ENCODE measurements around the gene GCN1.

The GCN1 gene

GRCh38 chr12:120125792-120126634, 68.5 kb downstream of the GCN1 start:
- H3K4me1 ChIP-seq (ENCODE audit: control insufficient read depth, insufficient read depth, low read length), result no peaks in the 10 kb centered on the region
- H3K9ac ChIP-seq (ENCODE audit: low read length in 2 of 2), result no peak overlapping the region
- no peak overlapping the region for H3K27ac ChIP-seq (ENCODE audit: low read length)
- H3K4me3 ChIP-seq (ENCODE audit: low read length in 2 of 2), result no peak overlapping the region
- H3K27me3 ChIP-seq (ENCODE audit: control insufficient read depth in 1 of 2, insufficient read depth in 2 of 2, low read length in 2 of 2), result no peaks in the 10 kb centered on the region
- no peaks in the 10 kb centered on the region for H3K9me3 ChIP-seq (ENCODE audit: control insufficient read depth in 2 of 2, low read length in 2 of 2)
- H3K36me3 ChIP-seq (ENCODE audit: control insufficient read depth in 2 of 2, insufficient read depth in 2 of 2, low read length in 2 of 2), result peaks cover 34 to 41% of the 10 kb centered on the region in 2 donors

GRCh38 chr12:120125029-120125428, 69.5 kb downstream of the GCN1 start:
- H3K27ac ChIP-seq (ENCODE audit: low read length), result no peak overlapping the region
- H3K36me3 ChIP-seq (ENCODE audit: control insufficient read depth in 2 of 2, insufficient read depth in 2 of 2, low read length in 2 of 2), result peaks cover 25 to 32% of the 10 kb centered on the region in 2 donors
- H3K9ac ChIP-seq (ENCODE audit: low read length in 2 of 2), result no peak overlapping the region
- H3K4me1 ChIP-seq (ENCODE audit: control insufficient read depth, insufficient read depth, low read length), result no peaks in the 10 kb centered on the region
- H3K4me3 ChIP-seq (ENCODE audit: low read length in 2 of 2), result no peak overlapping the region
- H3K9me3 ChIP-seq (ENCODE audit: control insufficient read depth in 2 of 2, low read length in 2 of 2), result no peaks in the 10 kb centered on the region
- H3K27me3 ChIP-seq (ENCODE audit: control insufficient read depth in 1 of 2, insufficient read depth in 2 of 2, low read length in 2 of 2), result no peaks in the 10 kb centered on the region

GRCh38 chr12:120121766-120122293, 72.7 kb downstream of the GCN1 start:
- Histone ChIP-seq H3K4me1 (ENCODE audit: control insufficient read depth, insufficient read depth, low read length) (peaks cover 15% of the 10 kb centered on the region), H3K27me3 (ENCODE audit: control insufficient read depth in 1 of 2, insufficient read depth in 2 of 2, low read length in 2 of 2) (no peaks in the 10 kb centered on the region), H3K27ac (ENCODE audit: low read length) (no peak overlapping the region), H3K4me3 (ENCODE audit: low read length in 2 of 2) (no peak overlapping the region), H3K9me3 (ENCODE audit: control insufficient read depth in 2 of 2, low read length in 2 of 2) (no peaks in the 10 kb centered on the region), H3K9ac (ENCODE audit: low read length in 2 of 2) (no peak overlapping the region), H3K36me3 (ENCODE audit: control insufficient read depth in 2 of 2, insufficient read depth in 2 of 2, low read length in 2 of 2) (peaks cover 3 to 9% of the 10 kb centered on the region in 2 donors)

GRCh38 chr12:120121343-120121742, 73.2 kb downstream of the GCN1 start:
- H3K4me3 ChIP-seq (ENCODE audit: low read length in 2 of 2), result no peak overlapping the region
- no peak overlapping the region for H3K9ac ChIP-seq (ENCODE audit: low read length in 2 of 2)
- H3K27ac ChIP-seq (ENCODE audit: low read length), result no peak overlapping the region
- peaks cover 15% of the 10 kb centered on the region for H3K4me1 ChIP-seq (ENCODE audit: control insufficient read depth, insufficient read depth, low read length)
- peaks cover 0 to 7% of the 10 kb centered on the region in 2 donors for H3K36me3 ChIP-seq (ENCODE audit: control insufficient read depth in 2 of 2, insufficient read depth in 2 of 2, low read length in 2 of 2)
- H3K9me3 ChIP-seq (ENCODE audit: control insufficient read depth in 2 of 2, low read length in 2 of 2), result no peaks in the 10 kb centered on the region
- H3K27me3 ChIP-seq (ENCODE audit: control insufficient read depth in 1 of 2, insufficient read depth in 2 of 2, low read length in 2 of 2), result no peaks in the 10 kb centered on the region

DNA sequence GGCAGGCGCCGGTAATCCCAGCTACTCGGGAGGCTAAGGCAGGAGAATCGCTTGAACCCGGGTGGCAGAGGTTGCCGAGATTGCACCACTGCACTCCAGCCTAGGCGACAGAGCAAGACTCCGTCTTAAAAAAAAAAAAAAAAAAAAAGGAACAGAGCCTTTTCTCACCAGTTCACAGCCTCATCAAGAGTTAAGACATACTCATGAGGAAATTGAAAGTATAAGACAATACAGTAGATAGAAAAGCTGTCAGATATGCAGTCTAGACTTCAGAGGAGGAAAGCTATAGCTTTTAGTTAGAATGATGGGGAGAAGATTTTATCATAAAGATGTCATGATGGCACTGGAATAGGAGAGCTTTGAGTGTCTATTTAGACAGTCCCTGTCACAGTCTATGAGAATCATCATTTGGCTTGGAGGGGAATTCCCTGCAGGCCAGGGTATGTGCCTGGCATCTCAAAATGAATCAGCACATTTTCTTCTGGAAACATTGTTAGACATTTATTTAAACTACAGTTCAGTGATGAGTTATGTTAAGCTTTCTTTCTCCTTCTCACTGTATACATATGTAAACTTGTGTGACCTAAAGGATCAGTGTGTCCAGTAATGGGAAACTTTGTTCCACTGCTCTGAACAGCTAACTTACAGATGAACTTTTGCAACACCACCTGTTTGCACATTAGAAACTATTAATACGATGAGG, 75.1 kb downstream of the GCN1 start:
- Histone ChIP-seq H3K27ac (ENCODE audit: low read length) (no peak overlapping the region), H3K9ac (ENCODE audit: low read length in 2 of 2) (no peak overlapping the region), H3K4me1 (ENCODE audit: control insufficient read depth, insufficient read depth, low read length) (peaks cover 32% of the 10 kb centered on the region), H3K9me3 (ENCODE audit: control insufficient read depth in 2 of 2, low read length in 2 of 2) (no peaks in the 10 kb centered on the region), H3K27me3 (ENCODE audit: control insufficient read depth in 1 of 2, insufficient read depth in 2 of 2, low read length in 2 of 2) (no peaks in the 10 kb centered on the region), H3K36me3 (ENCODE audit: control insufficient read depth in 2 of 2, insufficient read depth in 2 of 2, low read length in 2 of 2) (peaks cover 0 to 2% of the 10 kb centered on the region in 2 donors), H3K4me3 (ENCODE audit: low read length in 2 of 2) (no peak overlapping the region)

GRCh38 chr12:120118321-120119061, 76.0 kb downstream of the GCN1 start:
- peak overlapping the region in 1 of 2 donors; percentile 80 for H3K9ac ChIP-seq (ENCODE audit: low read length in 2 of 2)

DNA sequence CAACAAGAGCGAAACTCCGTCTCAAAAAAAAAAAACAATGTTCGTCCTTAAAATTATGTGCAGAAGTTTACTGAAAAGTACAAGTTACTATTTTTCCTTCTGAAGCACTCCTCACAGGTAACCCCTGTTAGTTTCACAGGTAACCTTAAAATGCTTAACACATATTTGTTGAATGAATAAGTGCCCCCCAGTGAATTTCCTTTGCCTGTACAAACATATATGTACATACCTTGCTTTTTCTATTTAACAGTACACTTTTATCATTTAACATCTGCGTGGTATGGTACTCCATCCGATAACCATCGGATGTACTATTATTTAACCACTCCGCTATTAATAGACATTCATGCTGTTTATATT, 76.6 kb downstream of the GCN1 start:
- Histone ChIP-seq H3K36me3 (ENCODE audit: control insufficient read depth in 2 of 2, insufficient read depth in 2 of 2, low read length in 2 of 2) (peaks cover 4 to 5% of the 10 kb centered on the region in 2 donors), H3K4me3 (ENCODE audit: low read length in 2 of 2) (peak overlapping the region; percentile 86 to 98), H3K4me1 (ENCODE audit: control insufficient read depth, insufficient read depth, low read length) (peaks cover 37% of the 10 kb centered on the region), H3K9ac (ENCODE audit: low read length in 2 of 2) (peak overlapping the region; percentile 21 to 80), H3K9me3 (ENCODE audit: control insufficient read depth in 2 of 2, low read length in 2 of 2) (no peaks in the 10 kb centered on the region), H3K27me3 (ENCODE audit: control insufficient read depth in 1 of 2, insufficient read depth in 2 of 2, low read length in 2 of 2) (no peaks in the 10 kb centered on the region), H3K27ac (ENCODE audit: low read length) (no peak overlapping the region)

More at GRCh38 chr12:120118321-120119061, 76.0 kb downstream of the GCN1 start:
- peaks cover 37% of the 10 kb centered on the region for H3K4me1 ChIP-seq (ENCODE audit: control insufficient read depth, insufficient read depth, low read length)
- peaks cover 4 to 5% of the 10 kb centered on the region in 2 donors for H3K36me3 ChIP-seq (ENCODE audit: control insufficient read depth in 2 of 2, insufficient read depth in 2 of 2, low read length in 2 of 2)
- no peaks in the 10 kb centered on the region for H3K9me3 ChIP-seq (ENCODE audit: control insufficient read depth in 2 of 2, low read length in 2 of 2)
- H3K27me3 ChIP-seq (ENCODE audit: control insufficient read depth in 1 of 2, insufficient read depth in 2 of 2, low read length in 2 of 2), result no peaks in the 10 kb centered on the region
- no peak overlapping the region for H3K27ac ChIP-seq (ENCODE audit: low read length)
- H3K4me3 ChIP-seq (ENCODE audit: low read length in 2 of 2), result peak overlapping the region; percentile 86 to 98

- H3K27ac ChIP-seq (ENCODE audit: low read length), result peak overlapping the region; percentile 80
Measured at GRCh38 chr12:120116792-120117651, 77.5 kb downstream of the GCN1 start.

GRCh38 chr12:120116441-120116791, 78.1 kb downstream of the GCN1 start, which contains the start of gene RAB35:
TSS of gene RAB35 (minus strand) at chr12:120116753. CDS start at chr12:120116650, 103 bp downstream.
- peaks cover 37% of the 10 kb centered on the region for H3K4me1 ChIP-seq (ENCODE audit: control insufficient read depth, insufficient read depth, low read length)
- H3K36me3 ChIP-seq (ENCODE audit: control insufficient read depth in 2 of 2, insufficient read depth in 2 of 2, low read length in 2 of 2), result peaks cover 5 to 6% of the 10 kb centered on the region in 2 donors
- peak within 1 kb of the TSS; percentile 90 to 98 for H3K4me3 ChIP-seq (ENCODE audit: low read length in 2 of 2)
- peak within 1 kb of the TSS; percentile 80 to 91 for H3K9ac ChIP-seq (ENCODE audit: low read length in 2 of 2)
- peak within 1 kb of the TSS; percentile 80 for H3K27ac ChIP-seq (ENCODE audit: low read length)
- H3K9me3 ChIP-seq (ENCODE audit: control insufficient read depth in 2 of 2, low read length in 2 of 2), result no peaks in the 10 kb centered on the region
- H3K27me3 ChIP-seq (ENCODE audit: control insufficient read depth in 1 of 2, insufficient read depth in 2 of 2, low read length in 2 of 2), result no peaks in the 10 kb centered on the region

More at GRCh38 chr12:120116792-120117651, 77.5 kb downstream of the GCN1 start:
- Histone ChIP-seq H3K4me3 (ENCODE audit: low read length in 2 of 2) (peak overlapping the region; percentile 86 to 98), H3K27me3 (ENCODE audit: control insufficient read depth in 1 of 2, insufficient read depth in 2 of 2, low read length in 2 of 2) (no peaks in the 10 kb centered on the region), H3K4me1 (ENCODE audit: control insufficient read depth, insufficient read depth, low read length) (peaks cover 37% of the 10 kb centered on the region), H3K9ac (ENCODE audit: low read length in 2 of 2) (peak overlapping the region; percentile 80 to 83), H3K9me3 (ENCODE audit: control insufficient read depth in 2 of 2, low read length in 2 of 2) (no peaks in the 10 kb centered on the region), H3K36me3 (ENCODE audit: control insufficient read depth in 2 of 2, insufficient read depth in 2 of 2, low read length in 2 of 2) (peaks cover 5 to 6% of the 10 kb centered on the region in 2 donors)

Data from stomach smooth muscle (tissue), 2 donors.